H9 (cell line): ENCODE data around the gene ZBTB26. TPM values are rescaled to one million over a fixed set of nuclear protein-coding genes. Genes with fewer than 3 reads are reported as not detected.
"Not testable (repeated sequence)": the region's sequence is repeated elsewhere in the genome, so short reads cannot be mapped to it uniquely, and the experiment has no call there.

Source experiments
- DNase-seq: peaks from one replicate; pipeline ENCODE4 v3.0.0-alpha.2; 2017
- H2AFZ ChIP-seq: one replicate; pipeline ENCODE4 v1.6.1; 2013; ENCODE audit warnings: mild to moderate bottlenecking, low read length, control low read depth, moderate library complexity
- H2AK5ac ChIP-seq: 2 replicates; pipeline ENCODE4 v1.6.1; 2013; ENCODE audit warnings: low read length, control low read depth, mixed read lengths; ENCODE audit not compliant: insufficient read length
- H2BK120ac ChIP-seq: one replicate; pipeline ENCODE4 v1.6.1; 2013; ENCODE audit warnings: low read depth, mild to moderate bottlenecking, low read length, control low read depth, inconsistent platforms; ENCODE audit not compliant: poor library complexity, severe bottlenecking
- H2BK12ac ChIP-seq: 2 replicates; pipeline ENCODE4 v1.6.1; 2013; ENCODE audit warnings: low read length, control low read depth, mixed read lengths, low read depth; ENCODE audit not compliant: insufficient read length
- H2BK15ac ChIP-seq: 2 replicates; pipeline ENCODE4 v1.6.1; 2013; ENCODE audit warnings: low read depth, low read length, control low read depth
- H2BK20ac ChIP-seq: one replicate; pipeline ENCODE4 v1.6.1; 2013; ENCODE audit warnings: low read depth, mild to moderate bottlenecking, low read length, control low read depth, inconsistent platforms; ENCODE audit not compliant: poor library complexity, severe bottlenecking
- H2BK5ac ChIP-seq: 2 replicates; pipeline ENCODE4 v1.6.1; 2013; ENCODE audit warnings: low read length, control low read depth, mixed read lengths; ENCODE audit not compliant: insufficient read length
- H3K14ac ChIP-seq: 2 replicates; pipeline ENCODE4 v1.6.1; 2013; ENCODE audit warnings: low read length, control low read depth; ENCODE audit not compliant: insufficient read depth
- H3K18ac ChIP-seq: 2 replicates; pipeline ENCODE4 v1.6.1; 2013; ENCODE audit warnings: low read depth, mild to moderate bottlenecking, mixed read lengths, low read length, control low read depth; ENCODE audit not compliant: insufficient read length
- H3K23ac ChIP-seq: 2 replicates; pipeline ENCODE4 v1.6.1; 2013; ENCODE audit warnings: low read length, control low read depth, mixed read lengths, low read depth; ENCODE audit not compliant: insufficient read length
- H3K23me2 ChIP-seq: 2 replicates; pipeline ENCODE4 v1.6.1; 2013; ENCODE audit warnings: low read depth, mild to moderate bottlenecking, mixed read lengths, low read length, control low read depth; ENCODE audit not compliant: insufficient read length, poor library complexity, severe bottlenecking
- H3K27ac ChIP-seq: 2 replicates; pipeline ENCODE4 v1.5.1; 2013; ENCODE audit warnings: low read length, control low read depth, mixed read lengths, low read depth; ENCODE audit not compliant: insufficient read length
- H3K27me3 ChIP-seq: 2 replicates; pipeline ENCODE4 v1.6.1; 2013; ENCODE audit warnings: low read length, control low read depth, inconsistent platforms; ENCODE audit not compliant: insufficient read depth
- H3K4ac ChIP-seq: 2 replicates; pipeline ENCODE4 v1.6.1; 2013; ENCODE audit warnings: low read depth, mild to moderate bottlenecking, control low read depth, inconsistent platforms, low read length, moderate library complexity
- H3K4me1 ChIP-seq: 2 replicates; pipeline ENCODE4 v1.6.1; 2013; ENCODE audit warnings: low read length, control low read depth, inconsistent platforms; ENCODE audit not compliant: insufficient read depth
- H3K4me2 ChIP-seq: 2 replicates; pipeline ENCODE4 v1.6.1; 2013; ENCODE audit warnings: low read length, control low read depth, mixed read lengths; ENCODE audit not compliant: insufficient read length, insufficient read depth
- H3K56ac ChIP-seq: 2 replicates; pipeline ENCODE4 v1.6.1; 2013; ENCODE audit warnings: low read depth, mild to moderate bottlenecking, mixed read lengths, low read length, control low read depth; ENCODE audit not compliant: insufficient read length
- H3K79me1 ChIP-seq: 2 replicates; pipeline ENCODE4 v1.6.1; 2013; ENCODE audit warnings: low read depth, mild to moderate bottlenecking, moderate library complexity, low read length, control low read depth, inconsistent platforms; ENCODE audit not compliant: insufficient read depth, poor library complexity, severe bottlenecking
- H3K79me2 ChIP-seq: 2 replicates; pipeline ENCODE4 v1.6.1; 2013; ENCODE audit warnings: low read length, control low read depth, inconsistent platforms; ENCODE audit not compliant: insufficient read depth
- H3K9ac ChIP-seq: 2 replicates; pipeline ENCODE4 v1.6.1; 2013; ENCODE audit warnings: low read length, control low read depth, mixed read lengths; ENCODE audit not compliant: insufficient read length; ENCODE audit errors: extremely low read depth
- H3K9me3 ChIP-seq: one replicate; pipeline ENCODE4 v1.6.1; 2013; ENCODE audit warnings: low read depth, low read length, inconsistent platforms; ENCODE audit not compliant: control insufficient read depth
- H3T11ph ChIP-seq: one replicate; pipeline ENCODE4 v1.6.1; 2013; ENCODE audit warnings: mild to moderate bottlenecking, low read length, control low read depth, inconsistent platforms
- H4K20me1 ChIP-seq: one replicate; pipeline ENCODE4 v1.6.1; 2013; ENCODE audit not compliant: control insufficient read depth, insufficient read length, insufficient read depth
- H4K5ac ChIP-seq: 2 replicates; pipeline ENCODE4 v1.6.1; 2013; ENCODE audit warnings: low read depth, mild to moderate bottlenecking, mixed read lengths, low read length, control low read depth; ENCODE audit not compliant: insufficient read length
- H4K8ac ChIP-seq: replicated peaks from 2 replicates; pipeline ENCODE4 v1.6.1; 2013; ENCODE audit warnings: low read length, control low read depth, mixed read lengths, low read depth; ENCODE audit not compliant: insufficient read length
- H4K91ac ChIP-seq: 2 replicates; pipeline ENCODE4 v1.6.1; 2013; ENCODE audit warnings: low read depth, mild to moderate bottlenecking, moderate library complexity, mixed read lengths, low read length, control low read depth; ENCODE audit not compliant: insufficient read length
- H3K27ac Mint-ChIP-seq, 3 experiments: 2 replicates in 2 of 3; 3 replicates in 1 of 3; pipeline ENCODE4 v1.8.0; 2020 to 2021; ENCODE audit warnings: mixed read lengths in 3 of 3, mild to moderate bottlenecking in 1 of 3, moderate library complexity in 1 of 3
- H3K27me3 Mint-ChIP-seq: 2 replicates; pipeline ENCODE4 v1.8.0; 2021; ENCODE audit warnings: low read depth, mild to moderate bottlenecking, moderate library complexity, mixed read lengths
- H3K36me3 Mint-ChIP-seq, 3 experiments: 2 replicates in 2 of 3; 3 replicates in 1 of 3; pipeline ENCODE4 v1.8.0; 2020 to 2021; ENCODE audit warnings: low read depth in 3 of 3, mixed read lengths in 3 of 3; ENCODE audit not compliant: insufficient read depth in 1 of 3
- H3K4me1 Mint-ChIP-seq, 2 experiments: 2 replicates each; pipeline ENCODE4 v1.8.0; 2020; ENCODE audit warnings: mixed read lengths in 2 of 2
- H3K4me3 Mint-ChIP-seq, 2 experiments: 2 replicates in 1 of 2; 3 replicates in 1 of 2; pipeline ENCODE4 v1.8.0; 2020 to 2021; ENCODE audit warnings: mild to moderate bottlenecking in 2 of 2, mixed read lengths in 2 of 2, moderate library complexity in 1 of 2
- H3K9me3 Mint-ChIP-seq, 2 experiments: 2 replicates in 1 of 2; 3 replicates in 1 of 2; pipeline ENCODE4 v1.8.0; 2020; ENCODE audit warnings: mild to moderate bottlenecking in 2 of 2, mixed read lengths in 2 of 2, moderate library complexity in 1 of 2
- WGBS: extraction: QIAGEN DNeasy Blood & Tissue Kit; methylation state at CpG from one replicate; pipeline ENCODE4 v1.1.7; 2013; ENCODE audit warnings: missing lambda C conversion rate, low lambda C conversion rate, mixed read lengths; ENCODE audit not compliant: insufficient read length; ENCODE audit errors: extremely low coverage; 5-methylcytosine and 5-hydroxymethylcytosine counted together
- total RNA-seq: library from RNA; stranded (reverse); gene quantifications from 2 replicates; pipeline ENCODE4 v1.2.1, GENCODE V29; 2021
- TF ChIP-seq, protein P1 (sequence below): fragments of 200-600 bp; sonication (generic); conservative IDR thresholded peaks from 3 replicates; pipeline ENCODE4 v1.8.0; 2021; ENCODE audit warnings: antibody characterized with exemption, mild to moderate bottlenecking

Gene ZBTB26
- total RNA-seq, 1 experiment from 2014 or later, result 5.8 TPM

GRCh38 chr9:122875523-122875922 lies 55.8 kb downstream of the ZBTB26 start:
- Histone ChIP-seq H3K27ac (no peak overlapping the region), H3K79me2 (no peaks in the 10 kb centered on the region), H3K18ac (no peak overlapping the region), H2BK120ac (no peak overlapping the region), H3K4ac (no peak overlapping the region), H4K91ac (no peak overlapping the region), H3K4me1 (no peaks in the 10 kb centered on the region), H3K9me3 (no peaks in the 10 kb centered on the region), H3K27me3 (no peaks in the 10 kb centered on the region), H2AK5ac (no peak overlapping the region), H4K20me1 (no peaks in the 10 kb centered on the region), H3K56ac (no peak overlapping the region), H2BK12ac (no peak overlapping the region), H3K79me1 (no peaks in the 10 kb centered on the region), H3K23ac (no peak overlapping the region), H2BK5ac (no peak overlapping the region), H2BK15ac (no peak overlapping the region), H4K5ac (no peak overlapping the region), H3K14ac (no peak overlapping the region), H3K4me2 (no peak overlapping the region), H3K9ac (no peak overlapping the region), H3K23me2 (no peaks in the 10 kb centered on the region), H2AFZ (no peak overlapping the region), H3T11ph (no peak overlapping the region), H2BK20ac (no peak overlapping the region), H4K8ac (no peak overlapping the region)
- no peak overlapping the region for H3K4me3 Mint-ChIP-seq
- H3K27ac Mint-ChIP-seq, result 0 out of 7 replicates have a peak overlapping the region, but pooled peaks of 1 of the 3 experiments have one; percentile 1
- DNase-seq, result no peak
- no CpG with 5 or more reads among the region's 1 CpG for WGBS
- H3K4me1 Mint-ChIP-seq, result no peaks in the 10 kb centered on the region
- H3K36me3 Mint-ChIP-seq, result peaks cover 49 to 83% (median 79%) of the 10 kb centered on the region in 3 experiments
- TF ChIP-seq, protein P1, sequence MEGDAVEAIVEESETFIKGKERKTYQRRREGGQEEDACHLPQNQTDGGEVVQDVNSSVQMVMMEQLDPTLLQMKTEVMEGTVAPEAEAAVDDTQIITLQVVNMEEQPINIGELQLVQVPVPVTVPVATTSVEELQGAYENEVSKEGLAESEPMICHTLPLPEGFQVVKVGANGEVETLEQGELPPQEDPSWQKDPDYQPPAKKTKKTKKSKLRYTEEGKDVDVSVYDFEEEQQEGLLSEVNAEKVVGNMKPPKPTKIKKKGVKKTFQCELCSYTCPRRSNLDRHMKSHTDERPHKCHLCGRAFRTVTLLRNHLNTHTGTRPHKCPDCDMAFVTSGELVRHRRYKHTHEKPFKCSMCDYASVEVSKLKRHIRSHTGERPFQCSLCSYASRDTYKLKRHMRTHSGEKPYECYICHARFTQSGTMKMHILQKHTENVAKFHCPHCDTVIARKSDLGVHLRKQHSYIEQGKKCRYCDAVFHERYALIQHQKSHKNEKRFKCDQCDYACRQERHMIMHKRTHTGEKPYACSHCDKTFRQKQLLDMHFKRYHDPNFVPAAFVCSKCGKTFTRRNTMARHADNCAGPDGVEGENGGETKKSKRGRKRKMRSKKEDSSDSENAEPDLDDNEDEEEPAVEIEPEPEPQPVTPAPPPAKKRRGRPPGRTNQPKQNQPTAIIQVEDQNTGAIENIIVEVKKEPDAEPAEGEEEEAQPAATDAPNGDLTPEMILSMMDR, result no peak
- no peaks in the 10 kb centered on the region for H3K27me3 Mint-ChIP-seq
- peaks cover 0 to 2% of the 10 kb centered on the region in 2 experiments; a peak in 2 of 5 replicates for H3K9me3 Mint-ChIP-seq

DNA sequence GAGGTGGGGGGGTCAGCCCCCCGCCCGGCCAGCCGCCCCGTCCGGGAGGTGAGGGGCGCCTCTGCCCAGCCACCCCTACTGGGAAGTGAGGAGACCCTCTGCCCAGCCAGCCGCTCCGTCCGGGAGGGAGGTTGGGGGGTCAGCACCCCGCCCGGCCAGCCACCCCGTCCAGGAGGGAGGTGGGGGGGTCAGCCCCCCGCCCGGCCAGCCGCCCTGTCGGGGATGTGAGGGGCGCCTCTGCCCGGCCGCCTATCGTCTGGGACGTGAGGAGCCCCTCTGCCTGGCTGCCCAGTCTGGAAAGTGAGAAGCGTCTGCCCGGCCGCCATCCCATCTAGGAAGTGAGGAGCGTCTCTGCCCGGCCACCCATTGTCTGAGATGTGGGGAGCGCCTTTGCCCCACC lies 64.0 kb downstream of the ZBTB26 start:
- H3K14ac ChIP-seq, H3K4me1 Mint-ChIP-seq, H3K4me3 Mint-ChIP-seq, H3K79me2 ChIP-seq, H4K91ac ChIP-seq, H4K5ac ChIP-seq, H3K23me2 ChIP-seq, H3K23ac ChIP-seq, H4K8ac ChIP-seq, H3K27me3 ChIP-seq, H2BK12ac ChIP-seq, H3K27me3 Mint-ChIP-seq, H3K4me2 ChIP-seq, H3K4me1 ChIP-seq, H3K56ac ChIP-seq, H3K18ac ChIP-seq, H3K9ac ChIP-seq, H3K27ac ChIP-seq, H3K27ac Mint-ChIP-seq, H4K20me1 ChIP-seq, H2BK15ac ChIP-seq, H2BK5ac ChIP-seq, H3K9me3 Mint-ChIP-seq, H2AFZ ChIP-seq, H3K9me3 ChIP-seq, H2BK20ac ChIP-seq, H3K4ac ChIP-seq, H3K79me1 ChIP-seq, DNase-seq, H2AK5ac ChIP-seq, H3T11ph ChIP-seq, H2BK120ac ChIP-seq: not testable (repeated sequence)
- no CpG with 5 or more reads among the region's 27 CpGs for WGBS
- peaks cover 48 to 66% (median 63%) of the 10 kb centered on the region in 3 experiments for H3K36me3 Mint-ChIP-seq
